GM12873 (cell line): ENCODE data around the gene BCAS3.

ENCODE experiments used
- CTCF ChIP-seq: IDR thresholded peaks from 2 replicates; pipeline ENCODE4 v1.5.1; 2012; ENCODE audit warnings: low read depth, mild to moderate bottlenecking, moderate library complexity, low read length, control low read depth; ENCODE audit not compliant: insufficient read depth; ENCODE audit errors: missing control alignments

Gene BCAS3

GRCh38 chr17:61316633-61317032 lies 639.0 kb downstream of the BCAS3 start:
- no peak for TF ChIP-seq CTCF

GRCh38 chr17:61317779-61318178 lies 640.1 kb downstream of the BCAS3 start:
- no peak for TF ChIP-seq CTCF

GRCh38 chr17:61318684-61319098 lies 641.0 kb downstream of the BCAS3 start:
- no peak for TF ChIP-seq CTCF

GRCh38 chr17:61321344-61321743 lies 643.7 kb downstream of the BCAS3 start:
- no peak for TF ChIP-seq CTCF

GRCh38 chr17:61322325-61323002 lies 644.8 kb downstream of the BCAS3 start:
- no peak for TF ChIP-seq CTCF

GRCh38 chr17:61323003-61323908 lies 645.6 kb downstream of the BCAS3 start:
- TF ChIP-seq CTCF = no peak
